ENCODE data around the gene LCP1. TPM values are rescaled to one million over a fixed set of nuclear protein-coding genes. Genes with fewer than 3 reads are reported as not detected.
"Not testable (repeated sequence)": the region's sequence is repeated elsewhere in the genome, so short reads cannot be mapped to it uniquely, and the experiment has no call there.

Gene LCP1
- total RNA-seq (2014; rRNA removed; shearing (Covaris generic)): 49.3 and 73.0 TPM in 2 replicates

GRCh38 chr13:46181840-46182490 lies at the start of gene LCP1:
Gene LCP1, minus strand, starts transcription at chr13:46182177. Its CDS starts 22,515 bp downstream, at chr13:46159662.
- H3K36me3 ChIP-seq: no peaks in the 10 kb centered on the region
- H3K9me3 ChIP-seq (replicated peaks): no peaks in the 10 kb centered on the region
- peak within 1 kb of the TSS; percentile 37 for H3K4me3 ChIP-seq
- DNase-seq (ENCODE audit: low read depth in 1 of 2, low spot score in 2 of 2): no peak
- H3K27ac ChIP-seq: no peak within 1 kb of the TSS
- no peaks in the 10 kb centered on the region for H3K27me3 ChIP-seq (replicated peaks)
- H3K4me1 ChIP-seq (replicated peaks): 0 out of 2 replicates have a peak, but pooled peaks cover 3% of the 10 kb centered on the region

GRCh38 chr13:46229251-46229650 lies 47.3 kb upstream of the LCP1 start:
- Histone ChIP-seq H3K4me1 (replicated peaks) (0 out of 2 replicates have a peak, but pooled peaks cover 4% of the 10 kb centered on the region), H3K36me3 (no peaks in the 10 kb centered on the region), H3K27me3 (replicated peaks) (no peaks in the 10 kb centered on the region), H3K4me3 (no peak overlapping the region), H3K9me3 (replicated peaks) (no peaks in the 10 kb centered on the region), H3K27ac (no peak overlapping the region)
- DNase-seq (ENCODE audit: low read depth in 1 of 2, low spot score in 2 of 2): no peak

- not testable (repeated sequence) for H3K27ac ChIP-seq; DNase-seq (ENCODE audit: low read depth in 1 of 2, low spot score in 2 of 2); H3K9me3 ChIP-seq (replicated peaks); H3K4me3 ChIP-seq; H3K36me3 ChIP-seq; H3K4me1 ChIP-seq (replicated peaks); H3K27me3 ChIP-seq (replicated peaks)
These were observed 38.3 kb upstream of the LCP1 start for GRCh38 chr13:46220234-46220633.

- not testable (repeated sequence) for H3K36me3 ChIP-seq; H3K27ac ChIP-seq; H3K9me3 ChIP-seq (replicated peaks); H3K4me3 ChIP-seq; DNase-seq (ENCODE audit: low read depth in 1 of 2, low spot score in 2 of 2); H3K4me1 ChIP-seq (replicated peaks); H3K27me3 ChIP-seq (replicated peaks)
These were observed 32.8 kb upstream of the LCP1 start for GRCh38 chr13:46214741-46215140.

GRCh38 chr13:46213242-46213641 lies 31.3 kb upstream of the LCP1 start:
- H3K27ac ChIP-seq: no peak overlapping the region
- peaks cover 4% of the 10 kb centered on the region; the same call in 1 of the 2 replicates for H3K4me1 ChIP-seq (replicated peaks)
- H3K27me3 ChIP-seq (replicated peaks): no peaks in the 10 kb centered on the region; the same call in 1 of the 2 replicates
- H3K36me3 ChIP-seq: no peaks in the 10 kb centered on the region
- H3K9me3 ChIP-seq (replicated peaks): no peaks in the 10 kb centered on the region
- no peak overlapping the region for H3K4me3 ChIP-seq
- DNase-seq (ENCODE audit: low read depth in 1 of 2, low spot score in 2 of 2): no peak

GRCh38 chr13:46211483-46212351 lies 29.7 kb upstream of the LCP1 start, which contains the start of gene LRRC63:
Gene LRRC63, plus strand, starts transcription at chr13:46211928. Its CDS starts 1,107 bp downstream, at chr13:46213035.
- Histone ChIP-seq H3K4me1 (replicated peaks) (peaks cover 4% of the 10 kb centered on the region; the same call in 1 of the 2 replicates), H3K27ac (no peak within 1 kb of the TSS), H3K4me3 (peak within 1 kb of the TSS; percentile 37), H3K36me3 (no peaks in the 10 kb centered on the region), H3K9me3 (replicated peaks) (no peaks in the 10 kb centered on the region), H3K27me3 (replicated peaks) (no peaks in the 10 kb centered on the region; the same call in 1 of the 2 replicates)
- DNase-seq (ENCODE audit: low read depth in 1 of 2, low spot score in 2 of 2): peak; percentile 36 to 59

- Histone ChIP-seq H3K4me1 (replicated peaks) (peaks cover 4% of the 10 kb centered on the region; the same call in 1 of the 2 replicates), H3K36me3 (no peaks in the 10 kb centered on the region), H3K27ac (no peak overlapping the region), H3K9me3 (replicated peaks) (no peaks in the 10 kb centered on the region), H3K27me3 (replicated peaks) (no peaks in the 10 kb centered on the region; the same call in 1 of the 2 replicates), H3K4me3 (peak overlapping the region; percentile 37)
- no peak for DNase-seq (ENCODE audit: low read depth in 1 of 2, low spot score in 2 of 2)
These were observed 29.1 kb upstream of the LCP1 start for GRCh38 chr13:46211116-46211482.

- Histone ChIP-seq H3K36me3 (no peaks in the 10 kb centered on the region), H3K9me3 (replicated peaks) (no peaks in the 10 kb centered on the region), H3K4me3 (no peak overlapping the region), H3K27me3 (replicated peaks) (no peaks in the 10 kb centered on the region; the same call in 1 of the 2 replicates), H3K4me1 (replicated peaks) (peaks cover 4% of the 10 kb centered on the region; the same call in 1 of the 2 replicates), H3K27ac (no peak overlapping the region)
- no peak for DNase-seq (ENCODE audit: low read depth in 1 of 2, low spot score in 2 of 2)
These were observed 28.5 kb upstream of the LCP1 start for GRCh38 chr13:46210362-46211083.

GRCh38 chr13:46207828-46208227 lies 25.9 kb upstream of the LCP1 start:
- Histone ChIP-seq H3K4me3 (no peak overlapping the region), H3K27me3 (replicated peaks) (no peaks in the 10 kb centered on the region; the same call in 1 of the 2 replicates), H3K4me1 (replicated peaks) (peaks cover 4% of the 10 kb centered on the region; the same call in 1 of the 2 replicates), H3K9me3 (replicated peaks) (no peaks in the 10 kb centered on the region), H3K36me3 (no peaks in the 10 kb centered on the region), H3K27ac (no peak overlapping the region)
- no peak for DNase-seq (ENCODE audit: low read depth in 1 of 2, low spot score in 2 of 2)

GRCh38 chr13:46206143-46206542 lies 24.2 kb upstream of the LCP1 start:
- DNase-seq (ENCODE audit: low read depth in 1 of 2, low spot score in 2 of 2): no peak
- Histone ChIP-seq H3K4me1 (replicated peaks) (no peaks in the 10 kb centered on the region; the same call in 1 of the 2 replicates), H3K27me3 (replicated peaks) (no peaks in the 10 kb centered on the region; the same call in 1 of the 2 replicates), H3K9me3 (replicated peaks) (no peaks in the 10 kb centered on the region), H3K36me3 (no peaks in the 10 kb centered on the region), H3K27ac (no peak overlapping the region), H3K4me3 (no peak overlapping the region)

- Histone ChIP-seq H3K27me3 (replicated peaks) (no peaks in the 10 kb centered on the region), H3K27ac (no peak overlapping the region), H3K4me3 (no peak overlapping the region), H3K4me1 (replicated peaks) (no peaks in the 10 kb centered on the region), H3K9me3 (replicated peaks) (no peaks in the 10 kb centered on the region), H3K36me3 (no peaks in the 10 kb centered on the region)
- no peak for DNase-seq (ENCODE audit: low read depth in 1 of 2, low spot score in 2 of 2)
These were observed 21.0 kb upstream of the LCP1 start for GRCh38 chr13:46202966-46203365.

GRCh38 chr13:46202188-46202795 lies 20.3 kb upstream of the LCP1 start:
- no peaks in the 10 kb centered on the region for H3K27me3 ChIP-seq (replicated peaks)
- H3K27ac ChIP-seq: no peak overlapping the region
- no peaks in the 10 kb centered on the region for H3K36me3 ChIP-seq
- no peaks in the 10 kb centered on the region for H3K4me1 ChIP-seq (replicated peaks)
- H3K4me3 ChIP-seq: no peak overlapping the region
- H3K9me3 ChIP-seq (replicated peaks): no peaks in the 10 kb centered on the region
- DNase-seq (ENCODE audit: low read depth in 1 of 2, low spot score in 2 of 2): no peak

GRCh38 chr13:46198696-46199193 lies 16.8 kb upstream of the LCP1 start:
- Histone ChIP-seq H3K4me3 (no peak overlapping the region), H3K36me3 (no peaks in the 10 kb centered on the region), H3K9me3 (replicated peaks) (no peaks in the 10 kb centered on the region), H3K4me1 (replicated peaks) (no peaks in the 10 kb centered on the region), H3K27ac (no peak overlapping the region), H3K27me3 (replicated peaks) (no peaks in the 10 kb centered on the region)
- DNase-seq (ENCODE audit: low read depth in 1 of 2, low spot score in 2 of 2): no peak

All from SJSA1 (cell line).